HG03196 (cell line): ENCODE measurements around the gene MRPL57.
"Not testable (repeated sequence)": the region's sequence is repeated elsewhere in the genome, so short reads cannot be mapped to it uniquely, and the experiment has no call there.

Source experiments
- ATAC-seq: cut with Tn5 transposase; IDR thresholded peaks from one replicate; pipeline ENCODE4 v1.9.1; 2021; ENCODE audit not compliant: unreplicated experiment

The MRPL57 gene

GRCh38 chr13:21176215-21176981 lies at the start of gene MRPL57, which contains the start of gene SKA3:
MRPL57 (plus strand) TSS chr13:21176658; CDS start chr13:21176917, 259 bp downstream.
SKA3 (minus strand) TSS chr13:21176552; CDS start chr13:21176477, 75 bp downstream.
- ATAC-seq = peak; percentile 93

GRCh38 chr13:21130116-21130515 lies 46.3 kb upstream of the MRPL57 start:
- ATAC-seq = no peak

- ATAC-seq = no peak
Measured at GRCh38 chr13:21133077-21133476, 43.4 kb upstream of the MRPL57 start.

- no peak for ATAC-seq
Measured at GRCh38 chr13:21134475-21134874, 42.0 kb upstream of the MRPL57 start.

GRCh38 chr13:21135833-21136232 lies 40.6 kb upstream of the MRPL57 start:
- ATAC-seq = not testable (repeated sequence)

- ATAC-seq = no peak
Measured at GRCh38 chr13:21137696-21138095, 38.8 kb upstream of the MRPL57 start.

- no peak for ATAC-seq
Measured at GRCh38 chr13:21138561-21138960, 37.9 kb upstream of the MRPL57 start.

- no peak for ATAC-seq
Measured at GRCh38 chr13:21139374-21139773, 37.1 kb upstream of the MRPL57 start.

GRCh38 chr13:21142766-21143165 lies 33.7 kb upstream of the MRPL57 start:
- ATAC-seq = no peak

- no peak for ATAC-seq
Measured at GRCh38 chr13:21147827-21148226, 28.6 kb upstream of the MRPL57 start.

- ATAC-seq = no peak
Measured at GRCh38 chr13:21148557-21149258, 27.8 kb upstream of the MRPL57 start.

- ATAC-seq = no peak
Measured at GRCh38 chr13:21149568-21149967, 26.9 kb upstream of the MRPL57 start.

GRCh38 chr13:21150013-21150412 lies 26.4 kb upstream of the MRPL57 start:
- ATAC-seq = no peak

- ATAC-seq = no peak
Measured at GRCh38 chr13:21152251-21152899, 24.1 kb upstream of the MRPL57 start.

GRCh38 chr13:21164631-21165030 lies 11.8 kb upstream of the MRPL57 start:
- no peak for ATAC-seq

GRCh38 chr13:21165606-21166005 lies 10.9 kb upstream of the MRPL57 start:
- not testable (repeated sequence) for ATAC-seq

GRCh38 chr13:21171420-21171819 lies 5.0 kb upstream of the MRPL57 start:
- ATAC-seq = no peak

GRCh38 chr13:21173767-21174166 lies 2.7 kb upstream of the MRPL57 start:
- ATAC-seq = not testable (repeated sequence)

- no peak for ATAC-seq
Measured at GRCh38 chr13:21175656-21176214, 723 bp upstream of the MRPL57 start.

GRCh38 chr13:21176982-21177284 lies 475 bp downstream of the MRPL57 start:
- peak; percentile 24 for ATAC-seq

- ATAC-seq = no peak
Measured at GRCh38 chr13:21181671-21182070, 5.2 kb downstream of the MRPL57 start.

- ATAC-seq = not testable (repeated sequence)
Measured at GRCh38 chr13:21186410-21186809, 10.0 kb downstream of the MRPL57 start.
